ENCODE results near the gene ZDHHC7. TPM values are rescaled to one million over a fixed set of nuclear protein-coding genes. Genes with fewer than 3 reads are reported as not detected.
A peak's percentile ranks its signal among the peaks of the same experiment; 100 is the strongest.

Gene ZDHHC7
- total and polyA plus RNA-seq, 4 donors = 30.3 to 48.1 (median 40.3) TPM

GRCh38 chr16:84933774-84934631, 77.3 kb downstream of the ZDHHC7 start:
- 76% methylated on average over 29 of the region's 29 CpGs for WGBS (ENCODE audit: insufficient coverage)
- Histone ChIP-seq H3K9me3 (ENCODE audit: control insufficient read depth, insufficient read depth, low read length) (no peaks in the 10 kb centered on the region), H3K4me3 (ENCODE audit: low read depth, low read length) (no peak overlapping the region), H3K27ac (ENCODE audit: low read depth, low read length) (no peak overlapping the region), H3K4me1 (ENCODE audit: control insufficient read depth, insufficient read depth, low read length) (peaks cover 33% of the 10 kb centered on the region), H3K27me3 (ENCODE audit: control insufficient read depth, insufficient read depth, low read length) (no peaks in the 10 kb centered on the region), H3K36me3 (ENCODE audit: control insufficient read depth, insufficient read depth, low read length) (no peaks in the 10 kb centered on the region)
- no peak for DNase-seq (ENCODE audit: low read depth in 4 of 6, low spot score in 6 of 6)

- Histone ChIP-seq H3K4me3 (ENCODE audit: low read depth, low read length) (no peak overlapping the region), H3K9me3 (ENCODE audit: control insufficient read depth, insufficient read depth, low read length) (no peaks in the 10 kb centered on the region), H3K27ac (ENCODE audit: low read depth, low read length) (no peak overlapping the region), H3K27me3 (ENCODE audit: control insufficient read depth, insufficient read depth, low read length) (no peaks in the 10 kb centered on the region), H3K36me3 (ENCODE audit: control insufficient read depth, insufficient read depth, low read length) (no peaks in the 10 kb centered on the region), H3K4me1 (ENCODE audit: control insufficient read depth, insufficient read depth, low read length) (peaks cover 38% of the 10 kb centered on the region)
- 53% methylated on average over 5 of the region's 5 CpGs for WGBS (ENCODE audit: insufficient coverage)
- DNase-seq (ENCODE audit: low read depth in 4 of 6, low spot score in 6 of 6) = no peak
Measured at GRCh38 chr16:84932681-84933080, 78.7 kb downstream of the ZDHHC7 start.

GRCh38 chr16:84931506-84931905, 79.8 kb downstream of the ZDHHC7 start:
- Histone ChIP-seq H3K9me3 (ENCODE audit: control insufficient read depth, insufficient read depth, low read length) (no peaks in the 10 kb centered on the region), H3K4me3 (ENCODE audit: low read depth, low read length) (no peak overlapping the region), H3K4me1 (ENCODE audit: control insufficient read depth, insufficient read depth, low read length) (peaks cover 38% of the 10 kb centered on the region), H3K27ac (ENCODE audit: low read depth, low read length) (no peak overlapping the region), H3K36me3 (ENCODE audit: control insufficient read depth, insufficient read depth, low read length) (no peaks in the 10 kb centered on the region), H3K27me3 (ENCODE audit: control insufficient read depth, insufficient read depth, low read length) (no peaks in the 10 kb centered on the region)
- 90% methylated on average over 7 of the region's 8 CpGs for WGBS (ENCODE audit: insufficient coverage)
- no peak for DNase-seq (ENCODE audit: low read depth in 4 of 6, low spot score in 6 of 6)

- no peak for DNase-seq (ENCODE audit: low read depth in 4 of 6, low spot score in 6 of 6)
Measured at GRCh38 chr16:84931107-84931494, 80.2 kb downstream of the ZDHHC7 start.

GRCh38 chr16:84930298-84931106, 80.8 kb downstream of the ZDHHC7 start:
- Histone ChIP-seq H3K4me1 (ENCODE audit: control insufficient read depth, insufficient read depth, low read length) (peaks cover 41% of the 10 kb centered on the region), H3K4me3 (ENCODE audit: low read depth, low read length) (no peak overlapping the region), H3K36me3 (ENCODE audit: control insufficient read depth, insufficient read depth, low read length) (no peaks in the 10 kb centered on the region), H3K27me3 (ENCODE audit: control insufficient read depth, insufficient read depth, low read length) (no peaks in the 10 kb centered on the region), H3K27ac (ENCODE audit: low read depth, low read length) (no peak overlapping the region), H3K9me3 (ENCODE audit: control insufficient read depth, insufficient read depth, low read length) (no peaks in the 10 kb centered on the region)
- WGBS (ENCODE audit: insufficient coverage) = 66% methylated on average over 8 of the region's 8 CpGs
- DNase-seq (ENCODE audit: low read depth in 4 of 6, low spot score in 6 of 6) = no peak

More at GRCh38 chr16:84931107-84931494, 80.2 kb downstream of the ZDHHC7 start:
- Histone ChIP-seq H3K36me3 (ENCODE audit: control insufficient read depth, insufficient read depth, low read length) (no peaks in the 10 kb centered on the region), H3K9me3 (ENCODE audit: control insufficient read depth, insufficient read depth, low read length) (no peaks in the 10 kb centered on the region), H3K4me3 (ENCODE audit: low read depth, low read length) (no peak overlapping the region), H3K27me3 (ENCODE audit: control insufficient read depth, insufficient read depth, low read length) (no peaks in the 10 kb centered on the region), H3K27ac (ENCODE audit: low read depth, low read length) (no peak overlapping the region), H3K4me1 (ENCODE audit: control insufficient read depth, insufficient read depth, low read length) (peaks cover 38% of the 10 kb centered on the region)
- 85% methylated on average over 4 of the region's 4 CpGs for WGBS (ENCODE audit: insufficient coverage)

- no peak overlapping the region for H3K27ac ChIP-seq (ENCODE audit: low read depth, low read length)
- WGBS (ENCODE audit: insufficient coverage) = 80% methylated on average over 34 of the region's 36 CpGs
- no peaks in the 10 kb centered on the region for H3K9me3 ChIP-seq (ENCODE audit: control insufficient read depth, insufficient read depth, low read length)
- no peak overlapping the region for H3K4me3 ChIP-seq (ENCODE audit: low read depth, low read length)
- H3K27me3 ChIP-seq (ENCODE audit: control insufficient read depth, insufficient read depth, low read length) = no peaks in the 10 kb centered on the region
- no peaks in the 10 kb centered on the region for H3K36me3 ChIP-seq (ENCODE audit: control insufficient read depth, insufficient read depth, low read length)
- DNase-seq (ENCODE audit: low read depth in 4 of 6, low spot score in 6 of 6) = no peak
- H3K4me1 ChIP-seq (ENCODE audit: control insufficient read depth, insufficient read depth, low read length) = peaks cover 46% of the 10 kb centered on the region
Measured at GRCh38 chr16:84929421-84930297, 81.7 kb downstream of the ZDHHC7 start.

- DNase-seq (ENCODE audit: low read depth in 4 of 6, low spot score in 6 of 6) = peak in 1 of 6 donors; percentile 73
- 87% methylated on average over 9 of the region's 16 CpGs for WGBS (ENCODE audit: insufficient coverage)
- H3K27ac ChIP-seq (ENCODE audit: low read depth, low read length) = no peak overlapping the region
- H3K9me3 ChIP-seq (ENCODE audit: control insufficient read depth, insufficient read depth, low read length) = no peaks in the 10 kb centered on the region
- H3K36me3 ChIP-seq (ENCODE audit: control insufficient read depth, insufficient read depth, low read length) = no peaks in the 10 kb centered on the region
- peaks cover 48% of the 10 kb centered on the region for H3K4me1 ChIP-seq (ENCODE audit: control insufficient read depth, insufficient read depth, low read length)
- no peak overlapping the region for H3K4me3 ChIP-seq (ENCODE audit: low read depth, low read length)
- H3K27me3 ChIP-seq (ENCODE audit: control insufficient read depth, insufficient read depth, low read length) = no peaks in the 10 kb centered on the region
Measured at GRCh38 chr16:84928679-84929420, 82.5 kb downstream of the ZDHHC7 start.

- no peaks in the 10 kb centered on the region for H3K27me3 ChIP-seq (ENCODE audit: control insufficient read depth, insufficient read depth, low read length)
- H3K36me3 ChIP-seq (ENCODE audit: control insufficient read depth, insufficient read depth, low read length) = no peaks in the 10 kb centered on the region
- no peaks in the 10 kb centered on the region for H3K9me3 ChIP-seq (ENCODE audit: control insufficient read depth, insufficient read depth, low read length)
- peaks cover 48% of the 10 kb centered on the region for H3K4me1 ChIP-seq (ENCODE audit: control insufficient read depth, insufficient read depth, low read length)
- WGBS (ENCODE audit: insufficient coverage) = 80% methylated on average over 30 of the region's 34 CpGs
- no peak overlapping the region for H3K27ac ChIP-seq (ENCODE audit: low read depth, low read length)
- no peak for DNase-seq (ENCODE audit: low read depth in 4 of 6, low spot score in 6 of 6)
- H3K4me3 ChIP-seq (ENCODE audit: low read depth, low read length) = no peak overlapping the region
Measured at GRCh38 chr16:84927621-84928591, 83.4 kb downstream of the ZDHHC7 start.
